CD4-positive, alpha-beta T cell treated with Interleukin-17A for 4 hours (primary cell): Measurements from ENCODE around the gene RASL10A.

ENCODE experiments used
- DNase-seq: peaks from one replicate; pipeline ENCODE4 v3.0.0-alpha.2; 2020; ENCODE audit warnings: mixed read lengths

The RASL10A gene

GRCh38 chr22:29301716-29302401 is 13.6 kb downstream of the RASL10A start:
- DNase-seq = no peak

- DNase-seq = no peak
Observed at GRCh38 chr22:29300807-29301601, 14.5 kb downstream of the RASL10A start.

GRCh38 chr22:29300467-29300806 is 15.1 kb downstream of the RASL10A start:
- no peak for DNase-seq

GRCh38 chr22:29299136-29299900 is 16.2 kb downstream of the RASL10A start:
- no peak for DNase-seq

- no peak for DNase-seq
Observed at GRCh38 chr22:29298641-29299040, 16.9 kb downstream of the RASL10A start.

- DNase-seq = no peak
Observed at GRCh38 chr22:29292379-29292778, 23.1 kb downstream of the RASL10A start.

GRCh38 chr22:29291215-29291614 is 24.3 kb downstream of the RASL10A start:
- no peak for DNase-seq

- no peak for DNase-seq
Observed at GRCh38 chr22:29290061-29290460, 25.4 kb downstream of the RASL10A start.

GRCh38 chr22:29288837-29289236 is 26.7 kb downstream of the RASL10A start:
- DNase-seq = no peak

- no peak for DNase-seq
Observed at GRCh38 chr22:29284196-29284595, 31.3 kb downstream of the RASL10A start.

- no peak for DNase-seq
Observed at GRCh38 chr22:29277927-29278326, 37.6 kb downstream of the RASL10A start.

- DNase-seq = no peak
Observed at GRCh38 chr22:29275819-29276565, 39.5 kb downstream of the RASL10A start.

GRCh38 chr22:29275167-29275566 is 40.3 kb downstream of the RASL10A start:
- DNase-seq = no peak

- no peak for DNase-seq
Observed at GRCh38 chr22:29272624-29273023, 42.9 kb downstream of the RASL10A start.

- no peak for DNase-seq
Observed at GRCh38 chr22:29270475-29271271, 44.8 kb downstream of the RASL10A start.

- DNase-seq = no peak
Observed at GRCh38 chr22:29269731-29270474, 45.6 kb downstream of the RASL10A start.

- DNase-seq = no peak
Observed at GRCh38 chr22:29269230-29269604, 46.3 kb downstream of the RASL10A start.

- DNase-seq = peak; percentile 38
Observed at GRCh38 chr22:29268511-29269229, 46.8 kb downstream of the RASL10A start.

- peak; percentile 95 for DNase-seq
Observed at GRCh38 chr22:29267858-29268510, 47.5 kb downstream of the RASL10A start, which contains the start of the genes EWSR1 and RHBDD3. EWSR1 (plus strand) TSS chr22:29268268; CDS start chr22:29268337, 69 bp downstream. RHBDD3 (minus strand) TSS chr22:29267981; CDS start chr22:29265626, 2,355 bp downstream.

- DNase-seq = no peak
Observed at GRCh38 chr22:29267462-29267857, 48.0 kb downstream of the RASL10A start.
